Measurements from ENCODE around the gene VPS45.
"Not testable (repeated sequence)": the region's sequence is repeated elsewhere in the genome, so short reads cannot be mapped to it uniquely, and the experiment has no call there.

VPS45 gene

GRCh38 chr1:150160964-150161621 lies 93.5 kb downstream of the VPS45 start:
- DNase-seq (ENCODE audit: low read depth): no peak

GRCh38 chr1:150161747-150162581 lies 94.4 kb downstream of the VPS45 start:
- no peak for DNase-seq (ENCODE audit: low read depth)

- DNase-seq (ENCODE audit: low read depth): no peak
Observed at GRCh38 chr1:150162582-150162861, 94.9 kb downstream of the VPS45 start.

GRCh38 chr1:150162862-150163706 lies 95.5 kb downstream of the VPS45 start:
- DNase-seq (ENCODE audit: low read depth): no peak

- DNase-seq (ENCODE audit: low read depth): no peak
Observed at GRCh38 chr1:150164224-150164623, 96.6 kb downstream of the VPS45 start.

GRCh38 chr1:150164779-150165178 lies 97.2 kb downstream of the VPS45 start:
- DNase-seq (ENCODE audit: low read depth): no peak

- DNase-seq (ENCODE audit: low read depth): no peak
Observed at GRCh38 chr1:150165622-150166612, 98.3 kb downstream of the VPS45 start.

- DNase-seq (ENCODE audit: low read depth): no peak
Observed at GRCh38 chr1:150168960-150169601, 101.5 kb downstream of the VPS45 start.

GRCh38 chr1:150171801-150172200 lies 104.2 kb downstream of the VPS45 start:
- no peak for DNase-seq (ENCODE audit: low read depth)

- no peak for DNase-seq (ENCODE audit: low read depth)
Observed at GRCh38 chr1:150173141-150173585, 105.6 kb downstream of the VPS45 start.

- DNase-seq (ENCODE audit: low read depth): no peak
Observed at GRCh38 chr1:150176593-150176992, 109.0 kb downstream of the VPS45 start.

GRCh38 chr1:150178548-150178947 lies 111.0 kb downstream of the VPS45 start:
- DNase-seq (ENCODE audit: low read depth): no peak

GRCh38 chr1:150179867-150180266 lies 112.3 kb downstream of the VPS45 start:
- no peak for DNase-seq (ENCODE audit: low read depth)

GRCh38 chr1:150180474-150180873 lies 112.9 kb downstream of the VPS45 start:
- DNase-seq (ENCODE audit: low read depth): no peak

GRCh38 chr1:150182247-150182646 lies 114.7 kb downstream of the VPS45 start:
- no peak for DNase-seq (ENCODE audit: low read depth)

GRCh38 chr1:150183061-150183460 lies 115.5 kb downstream of the VPS45 start:
- no peak for DNase-seq (ENCODE audit: low read depth)

GRCh38 chr1:150185481-150185880 lies 117.9 kb downstream of the VPS45 start:
- no peak for DNase-seq (ENCODE audit: low read depth)

GRCh38 chr1:150186438-150186788 lies 118.8 kb downstream of the VPS45 start:
- DNase-seq (ENCODE audit: low read depth): not testable (repeated sequence)

GRCh38 chr1:150186789-150187559 lies 119.4 kb downstream of the VPS45 start:
- no peak for DNase-seq (ENCODE audit: low read depth)

- no peak for DNase-seq (ENCODE audit: low read depth)
Observed at GRCh38 chr1:150187560-150187931, 120.0 kb downstream of the VPS45 start.

All from stimulated activated CD8-positive, alpha-beta memory T cell treated with anti-CD3 and anti-CD28 coated beads, Interleukin-15, amount 100 ng/mL, for 24 hours (primary cell).